ENCODE measurements around the gene CPN2. TPM values are rescaled to one million over a fixed set of nuclear protein-coding genes. Genes with fewer than 3 reads are reported as not detected.

Gene CPN2
- polyA plus RNA-seq, 12 donors: 0.07 to 0.32 (median 0.09) TPM; not detected in 6

- no peak for DNase-seq
Measured at GRCh38 chr3:194314388-194315068, 36.6 kb downstream of the CPN2 start.

- no peak for DNase-seq
Measured at GRCh38 chr3:194313560-194314387, 37.4 kb downstream of the CPN2 start.

GRCh38 chr3:194312743-194313281, 38.3 kb downstream of the CPN2 start:
- DNase-seq: peak; percentile 80

GRCh38 chr3:194312186-194312742, 38.9 kb downstream of the CPN2 start:
- no peak for DNase-seq

DNA sequence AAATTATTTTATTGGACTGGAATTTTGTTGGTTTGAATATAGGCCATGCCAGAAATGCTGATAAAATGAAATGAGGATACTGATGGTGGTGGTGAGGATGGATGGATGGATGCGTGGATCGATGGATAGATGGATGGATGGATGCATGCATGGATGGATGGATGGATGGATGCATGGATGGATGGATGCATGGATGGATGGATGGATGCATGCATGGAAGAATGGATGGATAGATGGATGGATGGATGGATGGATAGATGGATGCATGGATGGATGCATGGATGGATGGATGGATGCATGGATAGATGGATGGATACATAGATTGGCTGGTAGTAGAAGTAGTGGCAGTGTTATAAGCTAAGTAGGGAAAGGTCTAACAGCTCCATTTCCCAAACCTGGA, 40.1 kb downstream of the CPN2 start:
- no peak for DNase-seq

- DNase-seq: no peak
Measured at GRCh38 chr3:194310060-194310835, 40.9 kb downstream of the CPN2 start.

- no peak for DNase-seq
Measured at GRCh38 chr3:194308601-194309449, 42.3 kb downstream of the CPN2 start.

GRCh38 chr3:194307849-194308248, 43.3 kb downstream of the CPN2 start:
- no peak for DNase-seq

DNA sequence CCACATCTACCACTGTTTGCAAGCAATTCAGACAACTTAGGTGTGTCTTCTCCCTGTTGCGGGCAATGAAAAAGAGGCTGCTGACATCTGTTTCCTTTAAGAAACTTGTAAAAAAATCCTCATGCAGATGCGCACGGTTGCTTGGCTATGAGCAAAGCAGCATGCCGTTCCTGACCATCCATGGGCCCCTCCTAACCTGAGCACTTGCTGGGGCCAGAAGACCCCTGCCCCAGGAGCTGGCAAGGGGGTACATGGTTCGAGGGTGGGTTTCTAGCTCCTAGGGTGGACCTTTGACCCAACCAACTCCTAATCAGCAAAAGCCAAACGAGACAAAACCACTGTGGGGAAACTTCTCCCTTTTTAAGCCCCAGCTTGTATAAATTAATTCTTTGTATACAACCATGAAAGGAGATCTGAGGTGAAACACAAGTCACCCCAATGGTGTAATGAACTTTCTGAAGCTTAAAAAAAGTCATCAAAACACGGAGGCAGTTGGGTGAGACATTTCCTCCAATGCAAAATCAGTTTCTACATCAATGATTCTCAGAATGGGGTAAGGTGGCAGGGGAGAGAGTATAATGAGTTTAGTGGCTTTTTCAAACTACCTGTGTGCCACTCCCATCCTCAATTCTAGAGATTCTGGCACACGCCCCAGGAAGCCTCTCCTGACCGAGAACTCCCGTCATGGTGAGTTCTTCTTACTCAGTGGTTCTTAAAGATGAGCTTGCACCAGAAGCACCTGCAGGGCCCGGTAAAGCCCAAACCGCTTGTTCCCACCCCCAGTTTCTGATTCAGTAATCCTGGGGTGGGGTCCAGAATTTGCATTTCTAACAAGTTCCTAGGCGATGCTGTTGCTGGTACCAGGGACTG, 44.1 kb downstream of the CPN2 start:
- DNase-seq: no peak

DNA sequence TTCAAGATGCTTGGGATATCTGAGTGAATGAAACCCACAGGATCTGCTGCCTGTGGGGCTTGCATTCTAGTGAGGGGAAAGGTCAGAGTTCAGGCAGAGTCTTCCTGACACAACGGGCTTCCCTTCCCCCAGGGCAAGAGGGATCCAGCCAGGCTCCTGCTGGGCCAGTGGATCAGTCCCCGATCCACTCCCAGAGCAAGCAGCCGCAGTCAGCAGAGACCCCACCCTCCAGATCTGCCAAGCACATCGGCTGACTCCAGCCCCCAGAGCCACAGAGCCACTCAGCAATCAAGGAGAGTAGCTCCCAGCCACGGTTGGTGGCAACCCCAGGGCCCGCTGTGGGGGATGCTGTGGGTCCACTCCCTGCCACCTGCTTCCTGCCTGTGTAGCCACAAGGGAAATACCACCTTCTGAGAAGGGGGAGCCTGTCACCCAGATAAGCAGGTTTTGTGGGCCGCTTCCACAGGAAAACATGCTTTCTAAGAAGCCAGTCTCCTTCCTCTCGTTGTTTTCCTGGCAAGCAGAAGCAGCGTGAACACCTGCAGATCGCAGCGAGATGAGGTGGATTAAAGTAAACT, 44.9 kb downstream of the CPN2 start:
- no peak for DNase-seq

- no peak for DNase-seq
Measured at GRCh38 chr3:194305356-194306108, 45.6 kb downstream of the CPN2 start.

GRCh38 chr3:194304186-194304917, 46.8 kb downstream of the CPN2 start:
- DNase-seq: no peak

DNA sequence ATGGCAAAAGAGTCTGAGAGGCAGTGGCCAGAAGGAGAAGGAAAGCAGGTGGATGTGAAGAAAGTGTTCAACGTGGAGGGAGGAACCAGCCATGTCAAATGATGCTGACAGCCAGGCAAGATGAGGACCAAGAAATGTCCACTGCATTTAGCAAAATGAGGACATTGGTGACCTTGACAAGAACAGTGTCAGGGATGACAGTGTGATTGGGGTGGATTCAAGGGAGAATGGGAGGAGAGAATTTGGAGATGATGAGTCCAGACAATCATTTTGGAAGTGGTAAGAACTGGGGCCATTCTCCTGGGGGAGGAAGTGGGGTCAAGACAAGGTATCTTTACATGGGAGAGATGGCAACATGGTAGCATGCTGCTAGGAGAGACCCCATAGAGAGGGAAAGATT, 47.4 kb downstream of the CPN2 start:
- DNase-seq: no peak

DNA sequence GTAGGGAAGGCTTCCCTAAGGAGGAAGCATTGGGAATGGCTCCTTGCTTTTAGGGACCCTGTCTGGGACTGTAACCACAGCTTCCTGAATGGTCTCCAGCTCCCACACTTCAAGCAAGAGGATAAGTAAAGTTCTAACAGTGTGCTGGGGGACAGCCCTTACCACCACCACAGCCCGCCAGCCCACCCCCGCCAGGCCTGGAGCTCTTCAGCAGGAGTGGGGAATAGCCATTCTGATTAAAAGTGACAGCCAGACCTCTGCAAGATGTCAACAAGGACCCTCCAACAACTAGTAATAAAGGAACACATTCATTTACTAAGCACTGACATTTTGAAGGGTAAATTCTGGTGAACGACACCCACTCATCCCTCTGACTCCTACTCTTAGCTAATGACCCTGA, 49.4 kb downstream of the CPN2 start:
- no peak for DNase-seq

GRCh38 chr3:194300936-194301335, 50.2 kb downstream of the CPN2 start:
- no peak for DNase-seq

DNA sequence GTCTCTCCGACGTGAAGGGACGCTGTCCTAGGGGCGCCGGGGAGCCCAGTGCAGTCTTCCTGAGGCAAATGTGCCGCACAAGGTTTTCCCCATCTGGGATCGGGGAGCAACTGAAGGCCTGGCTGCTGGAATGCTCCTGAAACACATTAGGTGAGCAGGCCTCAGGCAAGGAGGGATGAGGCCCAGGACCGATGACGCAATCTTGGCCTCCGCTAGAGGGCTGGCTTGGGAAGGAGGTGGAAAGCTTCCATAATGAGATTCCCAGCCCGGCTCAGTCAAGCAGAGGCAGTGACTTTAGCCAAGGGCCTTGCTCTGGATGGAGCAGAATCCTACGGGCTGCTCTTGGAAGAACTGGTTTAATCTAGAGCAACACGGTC, 50.8 kb downstream of the CPN2 start:
- DNase-seq: peak; percentile 97

DNA sequence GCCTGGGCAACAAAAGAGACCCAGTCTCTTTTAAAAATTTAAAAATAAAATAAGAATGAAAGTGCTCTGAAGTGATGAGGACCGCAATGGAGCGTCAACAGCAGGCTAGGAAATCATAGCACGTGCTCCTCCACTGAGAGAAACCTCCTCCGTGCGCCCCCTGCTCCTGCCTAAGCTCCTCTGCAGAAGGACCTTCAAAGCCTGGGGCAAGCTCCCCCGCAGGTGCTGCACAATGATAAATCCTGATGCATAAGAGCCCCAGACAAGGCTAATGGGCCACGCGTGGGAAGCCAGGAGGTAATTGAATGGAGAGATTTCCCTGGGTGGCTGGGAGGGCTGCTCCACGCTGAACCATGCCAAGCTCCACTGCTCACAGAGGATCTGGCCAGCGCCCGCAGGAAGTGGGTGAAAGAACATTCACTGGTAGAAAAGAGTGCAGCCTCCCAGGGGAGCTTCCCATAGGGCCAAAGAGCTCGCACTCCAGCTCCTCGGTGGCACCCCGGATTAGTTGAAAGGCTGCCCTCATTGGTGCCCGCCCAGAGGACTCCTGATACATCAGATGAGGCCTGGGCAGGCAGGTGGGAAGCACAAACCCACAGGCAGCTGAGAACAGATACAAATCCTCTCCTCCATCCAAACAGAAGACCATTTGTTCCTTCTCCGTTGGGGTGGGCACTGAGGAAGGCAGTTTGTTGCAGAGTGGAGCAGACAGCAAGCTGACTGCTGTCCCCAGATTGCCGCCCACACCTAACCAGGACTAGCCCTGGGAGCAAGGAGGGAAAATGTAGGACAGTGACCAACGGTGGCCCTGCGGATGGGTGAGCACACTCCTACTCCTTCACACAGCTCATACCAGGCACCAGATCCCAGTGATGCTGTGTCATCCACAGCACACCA, 52.5 kb downstream of the CPN2 start:
- DNase-seq: no peak
